ENCODE results near the gene CHRM2. TPM values are rescaled to one million over a fixed set of nuclear protein-coding genes. Genes with fewer than 3 reads are reported as not detected.
"Not testable (repeated sequence)": the region's sequence is repeated elsewhere in the genome, so short reads cannot be mapped to it uniquely, and the experiment has no call there.

CHRM2 gene
- total RNA-seq: not detected

GRCh38 chr7:136868496-136869000 is at the start of gene CHRM2:
CHRM2 (plus strand) TSS chr7:136868652; CDS start chr7:137014866, 146,214 bp downstream.
- DNase-seq: no peak

DNA sequence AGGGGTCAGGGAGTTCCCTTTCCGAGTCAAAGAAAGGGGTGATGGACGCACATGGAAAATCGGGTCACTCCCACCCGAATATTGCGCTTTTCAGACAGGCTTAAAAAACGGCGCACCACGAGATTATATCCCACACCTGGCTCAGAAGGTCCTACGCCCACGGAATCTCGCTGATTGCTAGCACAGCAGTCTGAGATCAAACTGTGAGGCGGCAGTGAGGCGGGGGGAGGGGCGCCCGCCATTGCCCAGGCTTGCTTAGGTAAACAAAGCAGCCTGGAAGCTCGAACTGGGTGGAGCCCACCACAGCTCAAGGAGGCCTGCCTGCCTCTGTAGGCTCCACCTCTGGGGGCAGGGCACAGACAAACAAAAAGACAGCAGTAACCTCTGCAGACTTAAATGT is 37.1 kb upstream of the CHRM2 start:
- DNase-seq: not testable (repeated sequence)

DNA sequence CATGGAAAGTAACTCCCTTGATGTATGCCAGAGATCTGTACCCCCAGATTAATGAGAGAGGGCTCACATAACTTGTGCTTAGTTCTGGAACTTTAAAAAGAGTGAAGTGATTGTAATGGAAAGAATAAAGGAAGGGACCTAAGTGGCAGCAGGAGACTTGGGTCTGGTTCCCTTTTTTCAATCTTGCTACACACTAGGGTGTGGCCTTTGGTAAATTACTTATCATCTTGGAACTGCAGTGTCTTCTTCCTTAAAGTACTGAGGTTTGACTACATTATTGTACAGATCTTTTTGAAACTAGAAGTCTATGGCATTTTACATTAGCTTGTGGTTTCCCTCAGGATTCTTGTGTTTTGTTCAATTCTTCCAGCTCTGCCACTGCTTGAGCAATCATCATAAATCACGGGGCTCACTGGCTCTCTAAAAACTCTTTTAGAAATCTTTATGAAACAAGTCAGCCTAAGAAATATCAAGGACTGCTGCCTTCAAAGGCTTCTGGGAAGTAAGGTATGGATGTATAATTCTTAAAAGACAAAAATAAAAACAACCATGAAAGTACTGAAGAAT is 22.5 kb upstream of the CHRM2 start:
- no peak for DNase-seq

- no peak for DNase-seq
Observed at GRCh38 chr7:136847858-136848257, 20.6 kb upstream of the CHRM2 start.

DNA sequence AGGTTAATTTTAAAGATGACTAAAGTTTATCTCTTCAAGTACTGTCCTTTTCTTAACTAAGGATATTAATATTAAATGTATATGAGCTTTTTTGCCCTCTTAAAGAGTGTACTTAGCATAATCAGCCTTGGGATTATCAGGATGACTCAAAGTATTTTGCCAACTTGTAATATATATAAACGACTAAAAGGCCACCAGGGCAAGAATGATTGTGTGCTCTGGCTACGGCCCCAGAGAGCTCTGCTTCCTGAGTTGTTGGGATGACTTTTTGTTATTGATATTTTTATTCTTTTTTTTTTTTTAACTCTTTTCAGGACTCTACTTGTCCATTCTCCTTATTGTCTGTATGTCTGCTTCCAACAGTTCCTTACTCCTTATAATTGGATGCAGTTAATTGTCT is 14.8 kb upstream of the CHRM2 start:
- no peak for DNase-seq

DNA sequence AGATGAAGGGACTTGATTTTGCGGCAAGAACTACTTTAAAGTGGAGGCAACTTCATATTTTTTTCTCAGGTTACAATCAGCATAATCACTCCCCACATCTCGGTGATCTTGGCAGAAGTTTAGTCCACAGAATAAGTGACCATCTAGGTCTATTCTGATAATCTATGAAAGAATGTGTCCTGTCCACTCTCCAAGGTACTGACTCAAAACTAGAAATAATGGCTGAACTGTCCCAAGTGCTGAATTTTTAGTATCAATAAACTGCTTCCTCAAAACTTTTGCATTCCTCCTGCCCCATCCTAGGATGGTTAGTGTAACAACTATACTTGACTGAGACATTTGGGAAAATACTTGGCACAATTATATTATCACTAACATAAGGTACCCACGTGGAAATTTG is 10.9 kb upstream of the CHRM2 start:
- no peak for DNase-seq

GRCh38 chr7:136859803-136860202 is 8.6 kb upstream of the CHRM2 start:
- DNase-seq: no peak

DNA sequence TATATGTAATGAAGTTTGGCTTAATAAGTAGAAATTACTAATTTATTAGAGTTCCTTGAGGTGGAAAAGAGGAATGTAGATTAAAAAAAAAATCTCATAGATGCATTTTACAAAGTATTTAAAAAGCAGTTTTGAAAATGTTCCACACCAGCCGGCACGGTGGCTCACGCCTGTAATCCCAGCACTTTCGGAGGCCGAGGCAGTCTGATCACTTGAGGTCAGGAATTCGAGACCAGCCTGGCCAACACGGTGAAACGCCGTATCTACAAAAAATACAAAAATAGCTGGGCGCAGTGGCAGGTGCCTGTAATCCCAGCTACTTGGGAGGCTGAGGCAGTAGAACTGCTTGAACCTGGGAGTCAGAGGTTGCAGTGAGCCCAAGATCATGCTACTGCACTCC is 3.2 kb upstream of the CHRM2 start:
- DNase-seq: no peak

DNA sequence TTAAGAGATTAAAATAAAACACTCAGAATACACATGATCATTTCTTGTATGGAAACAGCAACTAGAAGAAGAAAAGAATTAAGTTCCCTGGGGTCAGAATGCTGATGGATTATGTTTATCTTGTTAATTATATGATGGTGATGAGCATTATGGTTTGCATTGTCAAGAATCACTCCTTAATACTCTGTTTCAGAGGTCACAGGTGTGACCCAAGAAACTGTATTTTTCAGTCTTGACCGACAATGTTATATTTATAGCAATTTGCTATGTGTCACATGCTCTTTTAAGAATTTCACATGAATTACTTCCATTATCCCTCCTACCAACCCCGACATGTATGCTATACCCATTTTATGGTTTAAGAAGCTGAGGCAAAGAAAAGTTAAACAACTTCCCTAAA is 2.7 kb upstream of the CHRM2 start:
- DNase-seq: no peak

GRCh38 chr7:136869001-136869961 is 829 bp downstream of the CHRM2 start:
- no peak for DNase-seq

DNA sequence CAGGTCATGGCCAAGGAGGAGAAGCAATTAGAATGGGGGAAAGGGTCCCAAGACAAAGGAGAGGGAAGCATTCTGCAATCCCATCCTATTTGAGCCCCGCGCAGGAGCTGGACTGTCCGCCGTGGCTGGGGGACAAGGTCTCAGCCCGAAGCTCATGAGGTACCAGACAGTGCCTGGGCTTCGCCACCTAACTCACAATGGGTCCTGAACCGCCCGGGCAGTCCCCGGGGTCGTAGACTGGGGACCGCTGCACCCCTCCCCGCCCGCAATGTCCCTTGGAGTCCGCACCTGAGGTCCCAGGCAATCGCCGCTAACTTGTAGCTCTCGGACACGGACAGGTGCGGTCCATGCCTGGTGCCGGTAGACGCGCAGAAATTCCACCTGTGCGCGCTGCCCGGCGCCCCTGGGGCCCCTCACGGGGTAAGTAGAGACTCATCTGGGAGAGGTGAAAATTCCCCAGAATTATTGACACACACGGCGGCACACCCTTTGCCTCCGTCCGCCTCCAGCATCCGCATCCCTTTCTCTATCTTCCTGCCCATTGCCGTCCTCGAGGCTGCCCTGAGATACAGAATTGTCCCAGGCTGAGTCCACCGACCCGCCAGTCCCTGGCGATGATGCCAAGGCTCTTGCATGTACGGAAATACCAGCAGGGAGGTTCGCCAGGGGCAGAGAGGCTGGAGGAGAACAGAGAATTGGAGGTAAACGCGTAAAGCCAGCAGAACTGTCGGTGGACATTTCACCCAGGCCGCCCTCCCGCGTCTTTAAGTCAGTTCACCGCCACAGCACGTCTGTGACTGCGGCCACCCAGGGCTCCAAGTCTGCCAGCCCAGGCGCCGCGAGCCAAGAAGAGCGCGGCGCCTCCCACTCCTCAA is 1.8 kb downstream of the CHRM2 start:
- no peak for DNase-seq

DNA sequence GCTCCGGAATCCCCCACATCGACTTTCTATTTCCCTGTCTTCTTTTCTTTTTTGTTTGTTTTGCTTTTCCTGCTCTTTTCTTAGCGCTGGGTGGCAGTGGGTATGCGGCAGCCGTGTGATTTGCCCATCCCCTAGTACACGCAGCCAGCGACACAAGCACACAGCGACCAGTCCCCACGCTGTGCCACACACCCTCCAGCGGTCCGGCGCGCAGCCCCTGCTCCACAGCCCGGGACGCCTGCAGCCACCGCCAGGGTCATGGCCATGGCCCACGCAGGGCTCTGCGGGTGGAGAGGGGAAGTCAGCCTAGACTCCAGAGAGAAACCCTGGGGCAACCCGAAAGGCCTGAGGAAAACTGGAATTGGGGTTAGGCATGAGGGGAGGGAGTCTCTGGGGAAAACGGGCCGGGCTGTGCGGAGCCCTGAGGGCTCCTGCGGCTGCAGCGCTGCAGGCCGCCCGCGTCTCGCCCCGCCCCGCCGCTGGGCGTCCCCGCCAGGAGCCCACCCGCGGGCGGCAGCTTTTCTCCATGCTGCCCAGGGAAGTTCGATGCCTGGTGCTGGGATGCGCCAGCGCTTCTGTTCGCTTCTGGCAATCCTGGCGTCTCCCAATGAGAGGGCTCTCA is 2.5 kb downstream of the CHRM2 start:
- DNase-seq: no peak

- no peak for DNase-seq
Observed at GRCh38 chr7:136874393-136875032, 6.1 kb downstream of the CHRM2 start.

- DNase-seq: no peak
Observed at GRCh38 chr7:136877509-136877908, 9.1 kb downstream of the CHRM2 start.

- no peak for DNase-seq
Observed at GRCh38 chr7:136877990-136878389, 9.5 kb downstream of the CHRM2 start.

DNA sequence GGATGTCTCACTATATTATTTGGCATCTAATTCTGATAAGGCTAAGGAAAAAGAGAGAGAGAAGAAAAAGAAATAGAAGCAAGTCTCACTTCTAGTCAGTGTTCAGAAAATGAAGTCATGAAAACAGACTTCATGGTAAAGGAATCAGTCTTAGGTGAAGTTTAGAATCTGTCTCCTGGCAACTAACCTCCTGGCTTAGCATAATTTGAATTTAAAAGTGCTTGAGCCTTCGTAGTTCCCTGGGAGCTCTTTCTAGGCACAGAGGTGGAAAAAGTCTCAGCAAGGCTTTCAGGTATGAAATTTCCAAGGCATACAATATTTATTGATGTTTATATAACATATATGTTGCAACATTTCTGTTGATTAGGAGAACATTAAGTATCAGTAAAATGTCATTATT is 10.4 kb downstream of the CHRM2 start:
- DNase-seq: no peak

- DNase-seq: no peak
Observed at GRCh38 chr7:136883046-136883445, 14.6 kb downstream of the CHRM2 start.

DNA sequence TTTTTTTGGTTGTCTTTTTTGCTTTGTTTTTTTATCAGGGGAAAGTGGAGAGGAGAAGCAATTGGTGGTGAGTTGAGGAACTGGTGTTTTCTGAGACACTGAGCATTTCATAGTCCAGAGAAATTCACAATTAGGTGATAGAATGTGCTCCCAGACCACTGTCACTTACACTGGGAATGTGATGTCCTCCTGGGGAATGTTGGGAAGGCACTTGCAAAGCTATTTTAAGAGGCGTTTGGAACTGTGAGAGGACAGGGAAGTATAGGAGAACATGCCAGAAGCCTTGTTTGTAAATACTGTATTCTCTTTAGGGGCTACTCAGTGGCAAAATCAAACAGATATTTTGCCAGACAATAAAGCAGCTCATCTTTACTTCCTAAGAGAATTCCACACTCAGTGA is 16.0 kb downstream of the CHRM2 start:
- no peak for DNase-seq

- no peak for DNase-seq
Observed at GRCh38 chr7:136887317-136887716, 18.9 kb downstream of the CHRM2 start.

DNA sequence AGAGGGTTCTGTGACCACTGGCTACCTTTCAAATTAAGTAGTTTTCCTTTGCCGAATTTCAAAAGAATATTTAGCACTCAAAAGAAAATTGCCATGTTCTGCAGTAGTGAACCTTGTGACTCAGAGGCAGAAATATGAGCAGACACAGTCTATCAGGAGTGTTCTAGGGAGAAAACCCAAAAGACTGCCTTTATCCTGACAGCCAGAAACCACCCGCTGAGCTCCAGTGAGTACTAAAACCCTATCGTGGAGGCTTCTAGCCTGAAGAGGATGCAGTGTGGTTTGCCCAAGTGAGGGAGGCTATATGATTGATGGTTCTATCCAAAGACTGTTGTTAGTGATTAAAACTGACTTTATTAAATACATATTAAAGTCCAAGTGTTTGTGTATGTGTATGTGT is 21.9 kb downstream of the CHRM2 start:
- no peak for DNase-seq

- DNase-seq: no peak
Observed at GRCh38 chr7:136891850-136892249, 23.4 kb downstream of the CHRM2 start.

DNA sequence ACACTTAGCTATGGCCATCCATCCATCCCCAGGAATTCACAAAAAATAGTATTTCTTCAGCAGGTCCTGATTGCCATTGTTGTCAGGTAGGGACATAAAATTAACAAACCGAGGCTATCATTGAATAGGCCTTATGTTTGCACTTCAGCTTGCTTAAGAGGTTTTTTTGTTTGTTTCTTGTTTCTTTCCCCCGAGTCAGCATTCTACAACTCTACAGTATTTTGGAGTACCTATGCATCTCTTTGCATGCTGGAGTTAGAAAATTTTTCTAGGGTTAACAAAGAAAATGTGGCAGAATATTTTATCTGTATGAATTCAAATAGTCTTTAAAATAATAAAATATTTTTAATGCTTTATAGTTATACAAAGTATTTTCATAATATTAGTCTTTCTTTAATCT is 26.3 kb downstream of the CHRM2 start:
- DNase-seq: no peak
